Stimulated activated CD4-positive, alpha-beta T cell treated with anti-CD3 and anti-CD28 coated beads, Interleukin-4, amount 100 ng/mL, for 4 hours (primary cell): ENCODE measurements around the gene SRGAP3.

Source experiments
- DNase-seq, 2 experiments: peaks; one replicate each; pipeline ENCODE4 v3.0.0-alpha.2; 2020

The SRGAP3 gene

GRCh38 chr3:9198899-9199335, 50.5 kb downstream of the SRGAP3 start:
- DNase-seq = no peak

GRCh38 chr3:9198261-9198660, 51.2 kb downstream of the SRGAP3 start:
- no peak for DNase-seq

GRCh38 chr3:9196020-9196419, 53.4 kb downstream of the SRGAP3 start:
- DNase-seq = no peak

- no peak for DNase-seq
Observed at GRCh38 chr3:9195390-9195789, 54.1 kb downstream of the SRGAP3 start.

- no peak for DNase-seq
Observed at GRCh38 chr3:9194509-9195184, 54.8 kb downstream of the SRGAP3 start.

- no peak for DNase-seq
Observed at GRCh38 chr3:9193633-9194195, 55.7 kb downstream of the SRGAP3 start.

- no peak for DNase-seq
Observed at GRCh38 chr3:9193211-9193610, 56.2 kb downstream of the SRGAP3 start.

- no peak for DNase-seq
Observed at GRCh38 chr3:9192248-9193025, 57.0 kb downstream of the SRGAP3 start.

- DNase-seq = no peak
Observed at GRCh38 chr3:9190276-9190675, 59.2 kb downstream of the SRGAP3 start.

GRCh38 chr3:9188583-9188982, 60.9 kb downstream of the SRGAP3 start:
- DNase-seq = no peak

GRCh38 chr3:9185701-9186100, 63.7 kb downstream of the SRGAP3 start:
- DNase-seq = no peak

GRCh38 chr3:9185046-9185445, 64.4 kb downstream of the SRGAP3 start:
- DNase-seq = no peak

GRCh38 chr3:9184461-9184835, 65.0 kb downstream of the SRGAP3 start:
- DNase-seq = no peak

- DNase-seq = no peak
Observed at GRCh38 chr3:9183811-9184460, 65.5 kb downstream of the SRGAP3 start.

- no peak for DNase-seq
Observed at GRCh38 chr3:9183011-9183410, 66.4 kb downstream of the SRGAP3 start.

- DNase-seq = no peak
Observed at GRCh38 chr3:9180764-9181117, 68.7 kb downstream of the SRGAP3 start.

- no peak for DNase-seq
Observed at GRCh38 chr3:9179826-9180763, 69.4 kb downstream of the SRGAP3 start.

- DNase-seq = no peak
Observed at GRCh38 chr3:9178697-9179096, 70.7 kb downstream of the SRGAP3 start.

- DNase-seq = no peak
Observed at GRCh38 chr3:9175421-9175820, 74.0 kb downstream of the SRGAP3 start.

GRCh38 chr3:9173445-9173844, 76.0 kb downstream of the SRGAP3 start:
- DNase-seq = no peak

- DNase-seq = no peak
Observed at GRCh38 chr3:9172851-9173321, 76.6 kb downstream of the SRGAP3 start.

- no peak for DNase-seq
Observed at GRCh38 chr3:9170851-9171160, 78.6 kb downstream of the SRGAP3 start.
